MG63 (cell line): ENCODE measurements around the gene DTX1. TPM values are rescaled to one million over a fixed set of nuclear protein-coding genes. Genes with fewer than 3 reads are reported as not detected.
A peak's percentile ranks its signal among the peaks of the same experiment; 100 is the strongest.

Source experiments
- DNase-seq: peaks from one replicate; pipeline ENCODE4 v3.0.0-alpha.2; 2020
- H3K27me3 ChIP-seq: fragments of 250-450 bp; sonication (Bioruptor Pico); 2 replicates; pipeline ENCODE4 v1.5.1; 2020; ENCODE audit warnings: mild to moderate bottlenecking, moderate library complexity
- H3K36me3 ChIP-seq: fragments of 250-450 bp; sonication (Bioruptor Pico); 2 replicates; pipeline ENCODE4 v1.5.1; 2020; ENCODE audit warnings: mild to moderate bottlenecking, moderate library complexity
- H3K4me3 ChIP-seq: fragments of 250-450 bp; sonication (Bioruptor Pico); 2 replicates; pipeline ENCODE4 v1.5.1; 2020; ENCODE audit warnings: mild to moderate bottlenecking, moderate library complexity
- H3K9me3 ChIP-seq: fragments of 250-450 bp; sonication (Bioruptor Pico); 2 replicates; pipeline ENCODE4 v1.5.1; 2020; ENCODE audit warnings: mild to moderate bottlenecking, moderate library complexity
- total RNA-seq: library from RNA; depleted of rRNA; stranded (reverse); fragments of >200 nt; shearing (Covaris generic); gene quantifications from 2 replicates; pipeline ENCODE4 v1.2.3, GENCODE V29; 2014; ENCODE audit warnings: low replicate concordance

Gene DTX1
- total RNA-seq, 1 experiment from 2014 or later: not detected

DNA sequence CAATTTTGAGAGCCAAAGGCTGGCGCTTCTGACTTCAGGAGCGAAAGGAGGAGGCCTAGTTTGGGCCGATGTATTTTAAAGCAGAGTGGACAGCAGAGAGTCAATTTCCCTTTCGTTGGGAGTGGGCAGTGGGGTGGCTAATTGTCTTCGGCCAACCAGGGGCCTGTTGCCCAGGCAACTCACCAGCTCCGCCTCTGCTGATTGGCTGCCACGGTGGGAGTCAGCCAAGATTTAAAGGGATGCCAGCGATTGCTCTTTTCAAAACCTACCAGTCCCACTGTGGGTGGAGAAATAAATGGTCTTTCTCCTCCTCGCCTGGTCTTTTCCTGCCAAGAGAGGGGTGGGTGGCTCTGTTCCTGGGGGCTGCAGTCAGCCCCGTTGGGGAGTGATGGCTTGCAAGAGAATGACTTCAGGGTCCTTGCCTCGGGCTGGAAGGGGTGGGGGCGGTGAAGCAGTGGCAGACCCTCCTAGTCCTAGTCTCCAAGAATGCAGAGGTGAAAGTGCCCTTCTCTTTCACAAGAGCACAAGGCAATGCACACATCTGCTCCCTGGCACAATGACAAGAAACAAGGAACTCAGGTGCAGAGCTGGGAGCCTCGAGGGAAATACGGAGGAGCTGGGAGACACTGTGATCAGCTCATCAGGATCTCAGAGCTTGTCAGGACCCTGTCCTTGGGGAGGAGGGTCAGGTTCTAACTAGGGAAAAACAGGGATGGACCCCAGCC lies 41.3 kb downstream of the DTX1 start:
- Histone ChIP-seq H3K9me3 (no peaks in the 10 kb centered on the region), H3K27me3 (no peaks in the 10 kb centered on the region)
- no peak for DNase-seq

DNA sequence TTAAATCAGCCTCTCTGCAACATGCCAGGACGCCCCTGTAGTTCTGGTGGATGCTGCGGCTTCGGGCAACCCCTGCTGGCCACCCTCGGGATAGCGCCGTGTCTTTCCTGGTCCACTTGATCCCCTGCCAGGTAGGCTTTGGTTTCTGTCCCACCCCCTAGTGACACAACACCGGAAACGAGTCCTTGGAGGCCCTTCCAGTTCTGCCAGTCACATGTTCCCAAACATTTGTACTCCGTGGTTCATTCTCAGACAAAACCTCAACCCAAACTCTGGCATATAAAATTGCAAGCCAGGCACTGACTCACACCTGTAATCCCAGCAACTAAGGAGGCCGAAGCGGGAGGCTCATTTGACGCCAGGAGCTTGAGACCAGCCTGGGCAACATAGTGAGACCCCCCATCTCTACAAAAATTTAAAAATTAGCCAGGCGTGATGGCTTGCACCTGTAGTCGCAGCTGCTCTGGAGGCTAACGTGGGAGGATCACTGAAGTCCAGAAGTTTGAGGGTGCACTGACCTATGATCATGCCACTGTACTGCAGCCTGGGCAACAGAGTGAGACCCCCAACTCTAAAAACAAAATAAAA lies 42.0 kb downstream of the DTX1 start:
- no peak overlapping the region for H3K4me3 ChIP-seq

More for the DNA sequence above, 41.3 kb downstream of the DTX1 start:
- Histone ChIP-seq H3K36me3 (no peaks in the 10 kb centered on the region), H3K4me3 (no peak overlapping the region)

DNA sequence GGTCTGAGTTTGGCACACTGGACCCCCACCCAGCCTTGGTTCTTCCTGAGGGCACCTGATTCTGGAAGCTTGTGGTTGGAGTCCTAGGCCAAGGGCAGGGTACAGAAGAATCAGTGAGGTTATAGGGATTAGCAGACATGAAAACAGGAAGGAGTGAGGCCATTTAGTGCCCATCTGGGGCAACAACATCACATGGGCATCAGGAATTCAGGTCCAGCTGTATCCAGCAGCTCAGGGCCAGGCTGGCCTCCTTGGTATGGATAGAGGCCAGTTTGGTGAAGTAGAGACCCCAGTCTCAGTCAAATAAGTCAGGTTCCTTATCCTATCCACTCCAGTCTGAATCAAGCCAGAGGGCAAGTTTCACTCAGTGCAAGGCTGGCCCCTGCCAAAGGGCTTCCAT lies 42.8 kb downstream of the DTX1 start:
- H3K36me3 ChIP-seq: no peaks in the 10 kb centered on the region
- no peaks in the 10 kb centered on the region for H3K27me3 ChIP-seq
- no peaks in the 10 kb centered on the region for H3K9me3 ChIP-seq
- H3K4me3 ChIP-seq: no peak overlapping the region
- no peak for DNase-seq

More for the DNA sequence above, 42.0 kb downstream of the DTX1 start:
- Histone ChIP-seq H3K9me3 (no peaks in the 10 kb centered on the region), H3K27me3 (no peaks in the 10 kb centered on the region), H3K36me3 (no peaks in the 10 kb centered on the region)
- DNase-seq: peak; percentile 82

DNA sequence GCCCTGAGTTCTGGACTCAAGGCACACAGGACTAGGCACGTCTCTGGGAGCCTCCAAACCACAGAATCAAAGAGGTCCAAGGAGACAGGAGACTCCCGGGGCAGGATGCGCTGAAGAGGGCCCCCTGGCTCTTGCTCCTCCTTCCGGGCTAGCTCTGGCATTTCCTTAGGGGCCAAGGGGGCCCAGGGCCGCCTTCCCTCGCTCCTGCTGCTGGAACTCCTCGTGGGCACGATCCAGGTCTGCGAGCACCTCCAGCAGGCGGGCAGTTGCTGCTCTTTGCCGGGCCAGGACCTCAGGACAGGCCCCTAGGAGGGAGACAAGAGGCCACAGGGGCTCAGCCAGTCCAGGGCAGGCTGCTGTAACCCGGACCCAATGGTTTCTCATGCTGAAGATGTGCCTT lies 43.2 kb downstream of the DTX1 start:
- H3K9me3 ChIP-seq: no peaks in the 10 kb centered on the region
- DNase-seq: no peak

DNA sequence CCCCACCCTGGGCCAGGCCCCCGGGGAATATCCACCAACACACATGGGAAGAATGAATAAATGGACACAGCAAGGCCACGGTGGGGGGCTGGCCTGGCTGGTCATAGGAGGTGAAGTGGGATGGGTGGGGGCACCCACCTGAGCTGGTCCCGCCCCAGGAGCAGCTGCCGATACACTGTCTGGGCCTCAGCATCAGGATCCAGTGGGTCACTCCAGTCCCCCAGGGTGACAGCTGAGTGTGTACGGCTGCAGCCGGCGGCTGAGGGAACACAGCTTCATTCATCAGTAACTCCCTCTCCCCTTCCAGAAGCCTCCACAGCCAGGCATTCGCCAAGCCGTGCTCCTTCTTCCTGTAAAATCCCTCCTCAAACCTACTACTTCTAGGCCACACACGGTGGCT lies 45.2 kb downstream of the DTX1 start:
- H3K27me3 ChIP-seq: no peaks in the 10 kb centered on the region
- H3K4me3 ChIP-seq: no peak overlapping the region
- H3K9me3 ChIP-seq: no peaks in the 10 kb centered on the region
- no peaks in the 10 kb centered on the region for H3K36me3 ChIP-seq
- DNase-seq: no peak

More for the DNA sequence above, 43.2 kb downstream of the DTX1 start:
- H3K4me3 ChIP-seq: no peak overlapping the region
- no peaks in the 10 kb centered on the region for H3K36me3 ChIP-seq
- no peaks in the 10 kb centered on the region for H3K27me3 ChIP-seq

DNA sequence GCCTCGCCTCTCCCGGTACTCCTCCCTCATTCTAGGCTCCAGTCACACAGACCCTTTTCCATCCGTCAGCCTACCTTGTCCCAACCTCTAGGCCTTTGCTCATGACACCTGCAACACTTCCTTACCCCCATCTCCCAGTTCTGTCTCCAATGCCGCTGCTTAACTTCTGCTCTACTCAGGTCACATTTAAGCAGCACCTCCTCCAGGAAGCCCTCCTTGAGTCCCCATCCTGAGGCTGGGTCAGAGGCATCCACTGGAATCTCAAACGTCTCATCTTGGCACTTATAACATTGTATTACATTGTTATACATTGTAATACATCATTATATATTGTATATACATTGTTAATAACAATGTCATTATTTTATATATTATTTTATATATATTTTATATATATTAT lies 46.3 kb downstream of the DTX1 start:
- DNase-seq: no peak
- Histone ChIP-seq H3K9me3 (no peaks in the 10 kb centered on the region), H3K36me3 (no peaks in the 10 kb centered on the region), H3K4me3 (no peak overlapping the region), H3K27me3 (no peaks in the 10 kb centered on the region)

DNA sequence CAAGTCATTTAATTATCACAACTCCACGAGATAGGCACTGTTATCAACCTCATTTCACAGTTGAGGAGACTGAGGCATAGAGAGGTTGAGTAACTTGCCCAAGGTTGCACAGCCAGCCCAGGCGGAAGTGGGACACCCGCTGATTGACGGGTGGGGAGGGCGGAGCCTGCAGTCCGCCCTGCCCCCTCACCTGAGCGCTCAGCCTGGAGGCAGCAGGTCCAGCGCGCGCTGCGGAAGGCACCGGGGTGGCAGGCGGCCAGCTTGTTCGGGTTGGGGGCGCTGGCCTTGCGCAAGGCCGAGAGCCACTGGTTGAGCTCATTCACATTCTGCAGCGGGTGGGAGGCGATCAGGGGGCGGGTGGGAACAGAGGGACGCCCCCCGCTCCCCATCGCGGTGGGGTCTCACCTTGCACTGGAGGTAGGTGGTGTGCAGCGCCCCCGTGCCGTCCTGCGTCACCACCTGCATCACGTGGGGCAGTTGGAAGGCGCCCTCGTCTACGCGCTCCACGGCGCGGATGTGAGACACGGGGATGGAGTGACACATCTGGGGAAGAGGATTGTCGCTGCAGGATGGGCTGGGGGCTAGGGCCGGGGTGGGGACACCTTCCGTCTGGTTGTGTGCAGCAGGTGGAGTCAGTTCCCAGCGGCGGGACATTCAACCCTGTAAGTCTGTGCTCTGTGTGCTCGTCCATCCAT lies 47.4 kb downstream of the DTX1 start:
- Histone ChIP-seq H3K36me3 (no peaks in the 10 kb centered on the region), H3K27me3 (no peaks in the 10 kb centered on the region), H3K4me3 (no peak overlapping the region), H3K9me3 (no peaks in the 10 kb centered on the region)
- no peak for DNase-seq

DNA sequence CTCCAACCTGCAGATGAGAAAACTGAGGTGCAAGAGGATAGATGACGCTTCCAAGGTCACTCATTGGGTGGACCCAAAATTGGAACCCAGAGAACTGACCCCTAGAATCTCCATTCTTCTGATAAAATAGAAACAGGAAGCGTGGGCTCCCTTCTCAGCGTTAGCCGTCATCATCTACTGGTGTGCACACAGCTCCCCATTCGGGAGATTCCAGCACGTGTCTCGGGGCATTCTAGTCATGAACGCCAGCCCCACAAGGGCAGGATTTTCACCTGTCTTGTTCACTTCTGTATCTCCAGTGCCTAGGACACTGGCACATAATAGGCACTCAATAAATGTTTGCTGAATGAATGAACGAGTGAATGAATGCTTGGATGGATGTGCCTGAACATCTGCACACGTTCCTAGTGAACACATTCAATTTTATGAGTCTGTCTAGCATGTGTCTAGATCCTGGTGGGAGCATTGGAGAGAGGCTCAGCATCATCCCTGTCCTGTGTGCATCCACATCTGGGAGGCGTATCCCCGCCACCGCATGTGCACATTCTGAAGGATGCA lies 48.5 kb downstream of the DTX1 start:
- no peaks in the 10 kb centered on the region for H3K9me3 ChIP-seq
- H3K36me3 ChIP-seq: no peaks in the 10 kb centered on the region
- no peak for DNase-seq
- H3K27me3 ChIP-seq: no peaks in the 10 kb centered on the region
- H3K4me3 ChIP-seq: no peak overlapping the region

DNA sequence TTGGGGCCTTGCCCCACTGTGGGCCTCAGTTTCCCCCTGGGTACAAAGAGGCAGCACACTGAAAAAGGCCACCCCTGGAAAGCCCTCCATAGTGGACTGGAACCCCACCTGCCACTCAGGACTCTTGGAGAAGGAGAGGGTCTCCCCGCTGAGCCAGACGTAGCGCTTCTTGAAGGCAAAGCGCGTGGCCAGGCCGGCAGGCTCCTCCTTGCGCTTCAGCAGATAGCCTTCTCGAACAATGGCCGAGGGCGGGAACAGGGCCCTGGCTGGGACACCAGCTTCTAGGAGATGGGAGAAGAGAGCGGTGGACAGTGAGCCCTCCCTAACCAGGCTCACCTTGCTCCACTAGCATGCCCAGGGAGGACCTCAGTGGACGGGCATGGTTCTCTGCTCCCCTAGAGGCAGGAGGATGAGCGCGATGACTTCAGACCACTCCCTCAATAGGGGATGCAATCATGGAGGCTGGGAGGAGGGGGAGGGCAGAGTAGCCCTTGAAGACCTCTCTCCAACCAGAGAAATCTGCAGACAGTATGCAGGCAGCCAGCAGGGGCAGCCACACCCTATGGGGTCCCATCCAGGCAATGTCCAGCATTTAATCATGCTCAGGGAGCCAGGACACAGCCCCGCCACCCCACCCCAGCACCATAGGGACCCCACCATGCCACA lies 49.2 kb downstream of the DTX1 start:
- Histone ChIP-seq H3K4me3 (no peak overlapping the region), H3K27me3 (no peaks in the 10 kb centered on the region), H3K9me3 (no peaks in the 10 kb centered on the region), H3K36me3 (no peaks in the 10 kb centered on the region)
- DNase-seq: no peak

DNA sequence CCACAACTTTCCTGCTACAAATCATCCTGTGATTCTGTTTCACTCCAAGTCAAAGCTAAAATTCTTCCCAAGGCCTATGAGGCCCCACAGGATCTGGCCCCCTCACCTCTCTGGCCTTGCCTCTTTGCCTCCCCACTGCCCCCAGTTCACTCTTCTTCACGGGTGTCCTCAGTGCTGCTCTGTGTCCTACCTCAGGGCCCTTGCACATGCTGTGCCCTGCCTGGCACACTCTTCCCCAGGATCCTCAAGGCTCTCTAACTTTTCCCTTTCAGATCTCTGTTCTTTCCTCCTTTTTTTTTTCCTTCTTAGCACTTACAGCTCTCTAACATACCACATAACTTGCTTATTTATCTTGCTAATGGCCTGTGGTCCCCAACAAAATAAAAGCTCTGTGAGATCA lies 49.8 kb downstream of the DTX1 start:
- H3K9me3 ChIP-seq: no peaks in the 10 kb centered on the region
- H3K4me3 ChIP-seq: no peak overlapping the region
- no peak for DNase-seq

DNA sequence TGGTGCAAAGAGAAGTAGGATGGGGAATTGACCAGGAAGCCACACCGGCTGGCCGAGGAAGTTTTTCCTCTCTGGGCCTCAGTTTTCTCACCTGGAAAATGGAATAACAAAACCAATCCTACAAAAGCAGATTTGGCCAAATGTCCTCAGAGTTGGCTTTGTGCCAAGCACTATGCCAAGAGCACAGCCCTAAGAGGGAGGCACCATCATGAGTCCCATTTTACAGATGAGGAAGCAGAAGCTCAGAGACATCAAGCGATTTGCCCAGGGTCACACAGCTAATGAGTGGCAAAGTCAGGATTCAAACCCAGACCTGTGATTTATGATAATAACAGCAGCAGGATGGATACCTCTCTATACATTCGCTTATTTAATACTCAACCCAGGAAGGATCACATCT lies 51.8 kb downstream of the DTX1 start:
- Histone ChIP-seq H3K4me3 (no peak overlapping the region), H3K27me3 (no peaks in the 10 kb centered on the region), H3K36me3 (no peaks in the 10 kb centered on the region), H3K9me3 (no peaks in the 10 kb centered on the region)
- DNase-seq: no peak

More for the DNA sequence above, 49.8 kb downstream of the DTX1 start:
- Histone ChIP-seq H3K36me3 (no peaks in the 10 kb centered on the region), H3K27me3 (no peaks in the 10 kb centered on the region)

DNA sequence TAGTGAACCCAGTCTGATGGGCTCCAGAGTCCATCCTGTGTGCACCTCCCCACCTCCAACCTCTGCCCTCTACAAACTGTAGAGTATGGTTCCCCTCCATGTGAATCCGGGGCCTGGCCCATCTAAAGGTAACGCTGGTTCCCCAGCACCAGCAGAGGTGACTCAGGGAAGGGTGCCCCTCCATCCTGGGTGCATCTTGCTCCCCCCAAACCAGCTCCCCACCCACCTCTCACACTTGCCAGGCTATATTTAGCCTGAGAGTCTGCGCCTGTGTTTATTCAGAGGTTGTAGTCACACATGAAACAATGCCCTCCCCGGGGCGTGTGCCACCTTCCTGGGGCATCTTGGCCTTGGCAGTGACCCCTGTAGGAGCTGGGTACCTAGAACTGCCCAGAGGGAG lies 52.8 kb downstream of the DTX1 start:
- H3K4me3 ChIP-seq: no peak overlapping the region
- no peak for DNase-seq
- H3K9me3 ChIP-seq: no peaks in the 10 kb centered on the region
- H3K36me3 ChIP-seq: no peaks in the 10 kb centered on the region
- H3K27me3 ChIP-seq: no peaks in the 10 kb centered on the region

DNA sequence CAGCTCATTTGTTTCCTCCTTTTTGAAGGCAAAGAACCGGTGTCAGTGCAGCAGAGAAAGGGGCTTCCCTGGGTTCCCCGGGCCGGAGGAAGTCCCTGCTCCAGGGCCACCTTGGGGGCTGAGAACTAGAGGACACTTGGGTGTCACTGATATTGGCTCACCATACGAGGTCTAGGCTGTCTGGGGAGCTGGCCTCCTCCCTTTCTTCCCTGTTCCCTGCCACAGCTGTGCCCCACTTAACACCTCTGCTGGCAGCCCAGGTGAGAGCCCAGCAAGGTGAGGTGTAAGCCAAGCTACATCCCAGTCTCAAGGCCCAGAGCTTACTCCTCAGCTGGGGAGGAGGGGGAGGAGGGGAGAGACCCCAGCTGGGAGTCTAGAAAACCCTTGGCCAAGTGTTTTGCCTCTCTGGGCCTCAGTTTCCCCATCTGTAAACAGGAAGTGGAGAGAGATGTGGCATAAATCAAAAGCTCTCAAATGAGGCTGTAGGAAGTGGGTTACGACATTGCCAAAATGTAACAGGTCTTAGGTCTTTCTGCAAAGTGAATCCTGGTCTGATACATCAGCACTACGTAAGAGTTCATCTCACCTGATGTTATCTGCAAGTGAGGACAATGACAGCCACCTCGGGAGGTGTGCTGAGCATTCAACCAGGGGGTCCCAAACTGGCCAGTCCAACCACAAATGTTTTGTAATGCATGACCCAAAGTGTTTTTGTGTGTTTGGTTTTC lies 53.5 kb downstream of the DTX1 start:
- no peak overlapping the region for H3K4me3 ChIP-seq
- no peaks in the 10 kb centered on the region for H3K27me3 ChIP-seq
- H3K36me3 ChIP-seq: no peaks in the 10 kb centered on the region
- H3K9me3 ChIP-seq: no peaks in the 10 kb centered on the region
- no peak for DNase-seq

DNA sequence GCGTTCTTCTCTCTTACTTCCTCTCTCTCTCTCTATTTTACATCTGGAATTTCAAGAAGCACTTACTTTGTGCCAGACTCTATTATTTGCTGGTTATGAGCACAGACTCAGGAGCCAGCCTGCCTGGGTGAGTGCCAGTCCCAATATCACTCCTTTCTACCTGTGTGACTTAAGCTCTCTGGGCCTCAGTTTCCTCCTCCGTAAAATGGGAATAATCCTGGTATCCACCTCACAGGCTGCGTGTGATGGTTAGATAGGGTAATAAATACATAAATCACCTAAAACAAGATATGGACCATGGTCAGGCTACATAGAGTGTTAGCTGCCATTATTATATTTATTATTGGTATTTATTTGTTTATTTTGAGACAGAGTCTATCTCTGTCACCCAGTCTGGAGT lies 54.7 kb downstream of the DTX1 start:
- no peak for DNase-seq
- no peak overlapping the region for H3K4me3 ChIP-seq
- H3K27me3 ChIP-seq: no peaks in the 10 kb centered on the region
- no peaks in the 10 kb centered on the region for H3K9me3 ChIP-seq
- no peaks in the 10 kb centered on the region for H3K36me3 ChIP-seq

DNA sequence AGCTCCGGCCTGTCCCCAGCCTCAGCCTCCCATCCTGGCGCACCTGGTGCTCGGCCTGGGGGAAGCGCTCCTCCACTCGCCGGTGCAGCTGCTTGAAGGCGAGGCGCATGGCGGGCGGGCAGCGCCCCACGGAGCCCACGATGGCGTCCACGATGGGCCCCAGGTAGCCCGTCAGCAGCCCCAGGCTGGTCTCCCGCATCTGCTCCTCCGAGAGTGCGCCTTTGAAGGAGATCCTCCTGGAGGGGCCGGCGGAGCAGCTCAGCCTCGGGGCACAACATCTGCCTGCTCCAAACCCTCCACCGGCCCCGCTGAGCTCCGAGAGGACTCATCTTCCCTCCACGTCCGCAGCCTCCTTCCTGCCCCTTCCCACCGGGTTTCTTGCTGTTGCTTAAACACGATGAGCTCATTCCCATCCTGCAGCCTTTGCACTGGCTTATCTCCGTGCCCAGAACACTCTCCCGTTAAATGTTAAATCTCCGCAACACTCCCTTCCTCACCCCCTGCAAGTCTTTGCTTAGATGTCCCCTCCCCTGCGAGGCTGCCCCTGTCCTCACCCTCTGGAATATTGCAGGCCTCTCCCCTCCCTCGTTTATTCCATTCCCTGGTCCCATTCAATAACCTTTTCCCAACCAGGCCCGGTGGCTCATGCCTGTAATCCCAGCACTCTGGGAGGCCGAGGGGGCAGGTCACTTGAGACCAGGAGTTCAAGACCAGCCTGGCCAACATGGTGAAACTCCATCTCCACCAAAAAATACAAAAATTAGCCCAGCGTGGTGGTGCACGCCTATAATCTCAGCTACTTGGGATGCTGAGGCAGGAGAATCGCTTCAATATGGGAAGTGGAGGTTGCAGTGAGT lies 55.7 kb downstream of the DTX1 start:
- no peak overlapping the region for H3K4me3 ChIP-seq
- H3K9me3 ChIP-seq: no peaks in the 10 kb centered on the region
- H3K36me3 ChIP-seq: no peaks in the 10 kb centered on the region
- DNase-seq: no peak
- H3K27me3 ChIP-seq: no peaks in the 10 kb centered on the region

DNA sequence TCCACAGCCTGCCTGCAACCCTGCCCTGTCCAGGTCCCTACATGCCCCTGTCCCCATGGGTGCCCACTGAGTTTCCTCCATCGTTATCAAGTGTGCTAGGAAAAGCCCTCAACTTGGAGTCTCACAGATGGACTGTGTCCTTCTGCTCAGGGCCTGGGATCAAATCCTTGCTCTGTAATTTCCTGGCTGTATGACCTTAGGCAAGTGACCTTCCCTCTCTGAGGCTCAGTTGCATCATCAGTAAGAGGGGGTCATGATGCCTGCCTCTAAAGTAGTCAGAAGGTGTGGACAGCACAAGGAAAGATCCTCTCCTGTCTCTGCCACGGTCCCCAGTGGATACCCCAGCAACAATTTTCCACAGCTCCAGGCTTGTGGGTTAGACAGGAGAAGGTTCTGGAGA lies 56.9 kb downstream of the DTX1 start:
- Histone ChIP-seq H3K9me3 (no peaks in the 10 kb centered on the region), H3K4me3 (no peak overlapping the region), H3K36me3 (no peaks in the 10 kb centered on the region), H3K27me3 (no peaks in the 10 kb centered on the region)
- DNase-seq: no peak
